Hippocampal formation (tissue), 2 donors: ENCODE data around the gene OSBPL2.

Experiments
- DNase-seq, 2 donors: peaks; one replicate each; lab custom pipeline; 2025; lab: John Stamatoyannopoulos, UW

Gene OSBPL2

GRCh38 chr20:62285151-62285550 lies 46.8 kb downstream of the OSBPL2 start:
- no peak for DNase-seq

GRCh38 chr20:62285722-62286121 lies 47.4 kb downstream of the OSBPL2 start:
- DNase-seq = no peak

- DNase-seq = no peak
Observed at GRCh38 chr20:62286493-62287064, 48.3 kb downstream of the OSBPL2 start.

- no peak for DNase-seq
Observed at GRCh38 chr20:62287129-62287528, 48.8 kb downstream of the OSBPL2 start.

- no peak for DNase-seq
Observed at GRCh38 chr20:62287759-62288534, 49.6 kb downstream of the OSBPL2 start.

- DNase-seq = no peak
Observed at GRCh38 chr20:62288535-62289105, 50.3 kb downstream of the OSBPL2 start.

- DNase-seq = no peak
Observed at GRCh38 chr20:62289131-62289530, 50.8 kb downstream of the OSBPL2 start.

- DNase-seq = no peak
Observed at GRCh38 chr20:62289898-62290297, 51.6 kb downstream of the OSBPL2 start.

- DNase-seq = no peak
Observed at GRCh38 chr20:62291251-62292066, 53.1 kb downstream of the OSBPL2 start.

GRCh38 chr20:62292108-62292507 lies 53.8 kb downstream of the OSBPL2 start:
- no peak for DNase-seq

GRCh38 chr20:62293111-62293784 lies 54.9 kb downstream of the OSBPL2 start:
- no peak for DNase-seq

- DNase-seq = no peak
Observed at GRCh38 chr20:62293946-62294345, 55.6 kb downstream of the OSBPL2 start.

- DNase-seq = no peak
Observed at GRCh38 chr20:62294516-62294915, 56.2 kb downstream of the OSBPL2 start.

- DNase-seq = no peak
Observed at GRCh38 chr20:62296724-62297448, 58.6 kb downstream of the OSBPL2 start.

GRCh38 chr20:62297449-62298227 lies 59.3 kb downstream of the OSBPL2 start:
- no peak for DNase-seq

GRCh38 chr20:62298577-62299249 lies 60.4 kb downstream of the OSBPL2 start:
- no peak for DNase-seq

GRCh38 chr20:62299666-62300236 lies 61.4 kb downstream of the OSBPL2 start:
- no peak for DNase-seq

GRCh38 chr20:62300319-62300718 lies 62.0 kb downstream of the OSBPL2 start:
- no peak for DNase-seq

GRCh38 chr20:62301111-62301668 lies 62.9 kb downstream of the OSBPL2 start:
- no peak for DNase-seq
